NCI-H2227 (cell line): ENCODE results near the gene PALD1.

ENCODE experiments used
- DNase-seq: peaks from one replicate; lab custom pipeline; 2025; ENCODE audit not compliant: unreplicated experiment; lab: John Stamatoyannopoulos, UW

The PALD1 gene

GRCh38 chr10:70587045-70587658 is 108.6 kb downstream of the PALD1 start:
- DNase-seq: no peak

DNA sequence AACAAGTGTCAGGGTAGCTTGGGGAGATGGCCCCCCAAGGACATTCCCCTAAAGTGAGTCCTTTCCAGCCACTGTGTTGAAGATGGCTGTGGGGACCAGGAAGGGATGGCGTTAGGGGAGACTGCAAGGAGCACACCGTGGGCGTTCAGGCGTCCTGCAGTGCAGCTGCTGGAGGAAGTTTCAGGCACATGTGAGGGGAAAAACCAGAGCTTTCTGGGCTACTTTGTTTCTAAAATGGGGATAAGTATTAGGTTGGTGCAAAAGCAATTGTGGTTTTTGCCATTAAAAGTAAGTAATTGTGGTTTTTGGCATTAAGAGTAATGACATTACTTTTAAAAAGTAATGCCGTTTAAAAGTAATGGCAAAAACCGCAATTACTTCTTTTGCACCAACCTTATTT is 109.7 kb downstream of the PALD1 start:
- no peak for DNase-seq

DNA sequence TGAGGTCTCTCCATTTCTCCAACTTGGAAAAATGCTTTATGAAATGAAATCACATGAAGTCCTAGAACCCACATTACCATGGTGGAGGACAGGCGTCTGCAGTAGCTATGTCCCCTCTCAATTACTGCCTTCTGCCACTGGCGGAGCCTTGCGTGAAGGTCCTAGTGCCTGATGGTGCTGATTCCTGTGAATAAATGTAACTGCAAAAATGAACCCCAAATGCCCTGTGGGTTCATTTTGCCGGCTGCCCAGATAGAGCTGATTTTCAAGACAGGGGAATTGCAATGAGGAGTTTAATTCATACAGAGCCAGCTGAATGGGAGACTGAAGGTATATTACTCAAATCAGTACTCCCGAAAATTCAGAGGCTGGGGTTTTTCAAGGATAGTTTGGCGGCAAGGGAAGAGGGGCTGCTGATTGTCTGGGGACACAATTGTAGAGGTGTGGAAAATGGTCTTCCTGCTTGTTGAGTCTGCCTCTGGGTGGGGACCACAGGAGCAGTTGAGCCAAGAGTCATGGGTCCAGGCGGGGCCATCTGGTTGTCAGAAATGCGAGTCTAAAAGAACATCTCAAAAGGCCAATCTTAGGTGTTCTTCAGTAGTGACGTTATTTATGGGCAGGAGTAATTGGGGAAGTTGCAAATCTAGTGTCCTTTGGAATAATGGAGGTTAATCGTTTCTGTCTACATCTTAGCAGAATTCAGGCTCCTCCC is 110.4 kb downstream of the PALD1 start:
- DNase-seq: no peak

DNA sequence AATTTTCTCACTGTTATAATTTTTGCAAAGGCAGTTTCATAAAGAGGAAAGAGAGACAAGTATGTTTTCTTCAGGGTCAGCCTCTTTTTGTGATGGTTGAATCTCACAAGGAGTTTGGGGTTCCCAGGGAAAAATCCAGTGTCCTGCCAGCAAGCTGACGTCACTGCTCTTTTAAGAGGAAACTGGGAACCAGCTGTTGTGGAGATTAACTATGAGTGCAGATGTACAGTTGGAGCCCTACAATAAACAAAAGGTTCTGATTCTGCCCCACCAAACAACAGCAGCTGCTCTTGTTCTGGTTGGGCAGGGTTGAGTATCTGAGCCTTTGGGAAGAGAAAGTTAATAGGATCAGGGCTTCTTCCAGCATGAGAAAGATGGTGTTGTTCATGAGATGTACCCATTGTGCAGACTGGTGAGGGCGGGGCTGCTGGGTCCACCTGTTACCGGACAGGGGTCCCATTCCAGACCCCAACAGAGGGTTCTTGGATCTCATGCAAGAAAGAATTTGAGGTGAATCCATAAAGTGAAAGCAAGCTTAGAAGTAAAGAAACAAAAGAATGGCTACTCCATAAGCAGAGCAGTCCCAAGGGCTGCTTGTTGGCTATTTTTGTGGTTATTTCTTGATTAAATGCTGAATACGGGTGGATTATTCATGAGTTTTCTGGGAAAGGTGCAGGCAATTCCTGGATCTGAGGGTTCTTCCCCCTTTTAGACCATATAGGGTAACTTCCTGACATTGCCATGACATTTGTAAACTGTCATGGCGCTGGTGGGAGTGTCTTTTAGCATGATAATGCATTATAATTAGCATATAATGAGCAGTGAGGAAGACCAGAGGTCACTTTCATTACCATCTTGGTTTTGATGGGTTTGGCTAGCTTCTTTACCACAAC is 111.4 kb downstream of the PALD1 start:
- DNase-seq: no peak

- no peak for DNase-seq
Measured at GRCh38 chr10:70590655-70591416, 112.3 kb downstream of the PALD1 start.

DNA sequence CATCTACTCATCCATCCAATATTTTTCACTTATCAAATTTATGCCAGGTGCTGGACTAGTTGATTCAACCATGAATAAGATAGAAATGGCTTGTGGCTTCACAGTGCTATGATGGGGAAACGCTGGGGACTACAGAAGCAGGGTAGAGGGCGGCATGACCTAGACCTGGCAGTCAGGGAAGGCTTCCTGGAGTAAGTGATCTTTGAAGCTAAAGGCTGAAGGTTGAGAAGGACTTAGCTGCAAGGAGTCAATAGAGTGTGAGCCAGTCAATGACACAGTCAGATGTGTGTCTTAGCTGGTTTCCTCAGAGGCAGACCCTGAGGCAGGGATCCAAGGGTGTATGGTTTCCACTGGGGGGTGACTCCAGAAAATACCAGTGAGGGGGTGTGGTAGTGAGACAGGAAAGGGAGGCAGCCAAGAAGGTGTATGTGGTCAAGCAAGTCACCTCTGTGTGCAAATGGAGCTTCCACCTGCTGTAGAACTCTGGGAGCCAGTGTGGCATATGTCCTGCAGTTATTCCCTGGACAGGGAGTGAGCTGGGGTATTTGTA is 113.7 kb downstream of the PALD1 start:
- DNase-seq: no peak

DNA sequence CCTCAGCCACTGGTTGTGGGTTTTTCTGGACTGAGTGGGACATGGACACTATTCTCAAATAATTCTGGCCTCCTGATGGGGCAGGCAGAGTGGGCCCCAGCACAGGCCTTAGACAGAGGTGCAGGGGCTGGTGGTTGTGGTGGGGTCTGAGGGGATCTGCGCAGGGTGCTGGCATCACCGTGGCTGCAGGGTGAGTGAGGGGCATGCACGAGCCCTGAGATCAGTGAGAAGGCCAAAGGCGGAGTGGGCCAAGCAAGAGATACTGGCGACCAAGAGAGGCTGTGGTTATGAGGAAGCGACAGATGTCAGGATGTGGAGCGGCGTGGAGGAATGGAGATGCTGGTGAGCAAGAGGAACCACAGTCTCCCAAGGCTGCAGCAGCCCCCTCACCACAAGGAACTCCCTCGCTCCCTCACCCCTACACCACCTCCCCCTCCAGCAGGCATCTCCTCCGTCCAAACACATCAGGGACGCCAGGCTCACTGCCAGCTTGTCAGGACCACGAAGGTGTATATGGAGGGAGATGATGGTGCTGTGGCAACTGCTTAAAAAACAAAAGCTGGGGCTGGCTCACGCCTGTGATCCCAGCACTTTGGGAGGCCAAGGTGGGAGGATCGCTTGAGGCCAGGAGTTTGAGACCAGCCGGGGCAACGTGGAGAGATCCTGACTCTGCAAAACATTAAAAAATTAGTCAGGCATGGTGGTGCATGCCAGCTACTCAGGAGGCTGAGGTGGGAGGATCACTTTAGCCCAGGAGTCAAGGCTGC is 114.4 kb downstream of the PALD1 start:
- DNase-seq: no peak

- no peak for DNase-seq
Measured at GRCh38 chr10:70593513-70593890, 114.9 kb downstream of the PALD1 start.

- no peak for DNase-seq
Measured at GRCh38 chr10:70594161-70594560, 115.6 kb downstream of the PALD1 start.

- DNase-seq: no peak
Measured at GRCh38 chr10:70595566-70596016, 117.0 kb downstream of the PALD1 start.

- DNase-seq: no peak
Measured at GRCh38 chr10:70596110-70596798, 117.7 kb downstream of the PALD1 start.

GRCh38 chr10:70596860-70597809 is 118.6 kb downstream of the PALD1 start:
- DNase-seq: no peak

DNA sequence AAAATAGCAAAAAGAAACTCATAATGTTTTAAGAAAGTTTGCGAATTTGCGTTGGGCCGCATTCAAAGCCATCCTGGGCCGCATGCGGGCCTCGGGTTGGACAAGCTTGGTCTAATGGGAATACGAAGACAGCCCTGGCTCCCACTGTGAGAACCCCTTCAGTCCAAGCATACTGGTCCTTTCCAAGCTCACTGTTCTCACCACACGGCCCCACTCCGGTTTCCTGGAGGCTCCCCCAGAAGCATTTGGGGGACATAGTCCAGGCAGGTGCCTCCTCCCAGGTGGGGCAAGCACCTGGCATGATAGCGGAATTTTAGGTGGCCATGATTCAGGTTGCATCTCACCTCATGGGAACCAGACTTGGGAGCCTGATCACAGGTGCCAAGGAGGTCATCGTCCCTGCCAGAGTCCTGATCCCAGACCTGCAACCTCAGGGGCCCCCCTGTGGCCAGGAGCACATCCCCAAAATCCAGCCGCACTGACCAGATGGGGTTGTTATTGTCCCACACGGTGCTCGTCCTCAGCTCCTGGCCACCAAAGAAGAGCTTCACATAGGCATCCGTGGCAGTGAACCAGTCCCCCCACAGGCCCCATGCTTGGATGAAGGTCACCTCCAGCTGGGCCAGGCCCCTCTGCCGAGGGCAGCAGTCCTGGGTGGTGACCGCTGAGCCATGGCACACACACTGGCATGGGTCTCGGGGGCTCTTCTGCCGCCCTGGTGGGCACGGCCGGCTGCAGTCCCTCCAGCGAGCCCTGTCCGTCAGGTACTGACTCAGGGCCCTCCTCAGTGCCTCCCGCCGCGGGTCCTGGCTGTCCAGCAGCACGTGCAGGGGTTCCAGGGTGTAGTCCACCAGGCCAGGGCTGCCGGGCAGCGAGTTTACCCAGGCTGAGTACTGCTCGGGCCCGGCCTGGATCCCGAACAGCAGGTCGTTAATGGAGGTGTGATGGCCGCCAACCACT is 119.6 kb downstream of the PALD1 start:
- DNase-seq: no peak

DNA sequence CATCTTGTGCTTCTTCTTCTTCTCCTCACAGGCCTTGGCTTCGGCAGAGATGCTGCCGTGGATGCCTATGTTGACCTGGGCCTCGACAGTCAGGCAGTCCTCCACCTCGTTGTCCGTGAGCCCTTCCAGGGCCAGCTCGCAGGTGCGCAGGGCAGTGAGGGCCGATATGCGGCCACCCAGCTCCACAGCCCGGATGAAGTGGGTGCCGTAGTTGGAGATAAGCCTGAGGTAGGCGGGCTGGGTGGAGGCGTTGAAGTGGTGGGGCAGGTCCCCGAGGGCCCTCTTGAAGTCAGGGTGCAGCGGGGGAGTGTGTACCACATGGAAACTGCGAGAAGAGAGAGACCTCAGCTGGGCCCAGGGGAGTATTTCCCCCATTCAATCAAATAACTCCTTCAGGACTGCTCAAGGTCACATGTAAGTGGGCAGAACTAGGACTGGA is 120.3 kb downstream of the PALD1 start:
- no peak for DNase-seq

DNA sequence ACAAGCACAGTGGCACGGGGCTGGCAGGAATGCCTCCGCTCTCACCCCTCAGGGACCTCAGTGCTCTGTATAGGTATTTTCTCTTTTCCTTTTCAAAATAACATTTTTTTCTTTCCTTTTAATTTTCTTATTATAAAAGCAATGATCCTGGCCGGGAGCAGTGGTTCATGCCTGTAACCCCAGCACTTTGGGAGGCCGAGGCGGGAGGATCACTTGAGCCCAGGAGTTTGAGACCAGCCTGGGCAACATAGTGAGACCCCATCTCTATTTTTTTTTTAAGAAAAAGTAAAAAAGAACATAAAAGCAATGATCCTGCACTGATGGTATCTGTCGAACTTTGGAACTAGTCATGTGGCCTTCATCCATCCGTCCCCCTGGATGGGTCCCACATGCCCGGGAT is 120.8 kb downstream of the PALD1 start:
- DNase-seq: no peak

DNA sequence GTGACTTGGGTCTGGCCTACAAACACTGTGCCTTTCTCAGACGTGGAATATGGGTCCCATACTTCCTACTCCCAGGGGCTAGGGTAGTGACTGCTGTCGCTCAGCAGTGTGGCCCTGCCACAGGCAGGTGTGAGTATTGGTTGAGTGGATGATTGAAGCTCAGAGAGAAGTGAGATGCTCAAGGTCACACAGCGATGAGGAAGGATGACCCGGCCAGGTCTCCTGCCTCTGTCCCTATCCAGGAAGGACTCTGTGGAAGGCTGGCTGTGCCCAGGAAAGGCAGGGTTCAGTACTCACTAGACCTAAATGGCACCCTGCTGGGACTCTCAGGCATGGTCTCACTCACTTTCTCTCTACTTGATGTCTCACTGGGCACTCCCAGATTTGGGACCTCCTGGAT is 121.2 kb downstream of the PALD1 start:
- no peak for DNase-seq
